Esophagus muscularis mucosa (tissue), 4 donors: ENCODE data around the gene KPNA2. TPM values are rescaled to one million over a fixed set of nuclear protein-coding genes. Genes with fewer than 3 reads are reported as not detected.

Experiments used
- DNase-seq: peaks from one replicate; pipeline ENCODE4 v3.0.0-alpha.2; 2017; ENCODE audit errors: extremely low spot score
- H3K27ac ChIP-seq, 4 donors: fragments of 200-600 bp; sonication (generic); replicated peaks in 1 of 4; 1 replicate in 3 of 4; 2 replicates in 1 of 4; pipeline ENCODE4 v1.5.1; 2016 to 2019; ENCODE audit warnings: mild to moderate bottlenecking in 1 of 4
- H3K27me3 ChIP-seq, 4 donors: fragments of 200-600 bp; sonication (generic); one replicate each; pipeline versions ENCODE4 v1.5.1 to v1.6.0; 2016 to 2019
- H3K36me3 ChIP-seq, 4 donors: fragments of 200-600 bp; sonication (generic); one replicate each; pipeline ENCODE4 v1.5.1; 2016 to 2019
- H3K4me1 ChIP-seq, 4 donors: fragments of 200-600 bp; sonication (generic); one replicate each; pipeline ENCODE4 v1.5.1; 2016 to 2019
- H3K4me3 ChIP-seq, 4 donors: fragments of 200-600 bp; sonication (generic); 1 replicate in 2 of 4; 2 replicates in 2 of 4; pipeline ENCODE4 v1.5.1; 2016 to 2019; ENCODE audit warnings: mild to moderate bottlenecking in 4 of 4, moderate library complexity in 1 of 4
- H3K9me3 ChIP-seq, 4 donors: fragments of 200-600 bp; sonication (generic); 1 replicate in 3 of 4; 2 replicates in 1 of 4; pipeline ENCODE4 v1.5.1; 2016 to 2019
- CTCF ChIP-seq, 3 experiments: fragments of 200-600 bp in 2 of 3; fragments of 450-650 bp in 1 of 3; sonication (generic) in 2 of 3; IDR thresholded peaks; one replicate each; pipeline ENCODE4 v1.5.1; 2017 to 2019; ENCODE audit warnings: antibody characterized with exemption in 3 of 3, mild to moderate bottlenecking in 2 of 3, moderate library complexity in 1 of 3
- EP300 ChIP-seq: sonication (generic); formaldehyde crosslinking; IDR thresholded peaks from one replicate; pipeline ENCODE4 v1.6.1; 2017; ENCODE audit warnings: antibody characterized with exemption
- POLR2A ChIP-seq: fragments of 450-650 bp; IDR thresholded peaks from one replicate; pipeline ENCODE4 v1.6.1; 2017; ENCODE audit warnings: antibody characterized with exemption, moderate library complexity, mild to moderate bottlenecking, low read depth
- POLR2AphosphoS5 ChIP-seq, 2 donors: sonication (generic); formaldehyde crosslinking; IDR thresholded peaks; one replicate each; pipeline ENCODE4 v1.6.1; 2017; ENCODE audit warnings: antibody characterized with exemption in 2 of 2
- WGBS: methylation state at CpG from one replicate; pipeline ENCODE4 v1.1.5; 2018; 5-methylcytosine and 5-hydroxymethylcytosine counted together
- intact Hi-C: fragments of 100-400 bp; cut with DNase I; formaldehyde crosslinking; loops from one replicate; pipeline ENCODE4 v1.15.1; 2023
- total RNA-seq, 4 donors: library from RNA; depleted of rRNA; stranded (reverse); fragments of >200 nt; gene quantifications; one replicate each; pipeline versions ENCODE4 v1.1.0 to v1.2.1, GENCODE V29; 2016

Gene KPNA2
- total RNA-seq, 4 donors from 2014 or later: 11.2 to 26.3 (median 18.6) TPM

DNA sequence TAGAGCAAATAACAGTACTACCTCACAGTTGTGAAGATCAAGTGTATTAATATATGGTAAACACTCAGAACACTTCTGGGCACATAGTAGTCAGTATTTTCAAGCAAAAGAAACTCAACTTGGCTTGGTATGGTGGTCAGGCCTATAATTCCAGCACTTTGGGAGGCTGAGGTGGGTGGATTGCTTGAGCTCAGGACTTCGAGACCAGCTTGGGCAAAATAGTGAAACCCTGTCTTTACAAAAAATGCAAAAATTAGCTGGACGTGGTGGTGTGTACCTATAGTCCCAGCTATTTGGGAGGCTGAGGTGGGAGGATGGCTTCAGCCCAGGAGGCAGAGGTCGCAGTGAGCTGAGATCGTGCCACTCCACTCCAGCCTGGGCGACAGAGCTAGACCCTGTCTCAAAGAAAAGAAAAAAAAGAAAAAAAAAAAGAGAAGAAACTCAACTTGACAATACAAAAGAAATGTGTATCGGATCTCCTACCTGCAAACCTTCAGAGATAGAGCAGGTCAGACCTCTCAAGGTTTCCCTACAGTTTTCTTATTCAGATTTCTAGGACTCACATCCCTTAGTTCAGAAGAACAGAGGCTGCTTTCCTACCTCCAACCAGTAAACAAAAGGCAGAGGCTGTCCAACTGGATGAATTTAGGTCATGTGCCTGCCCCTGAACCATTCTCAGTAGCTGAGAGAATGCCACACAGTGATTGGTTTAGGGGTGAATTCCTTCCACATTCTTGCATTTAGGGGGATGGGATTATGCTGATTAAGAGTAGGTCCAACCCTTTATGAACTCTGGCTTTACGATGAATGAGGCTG, 1.7 kb upstream of the KPNA2 start:
- no peaks in the 10 kb centered on the region for H3K27me3 ChIP-seq
- intact Hi-C loops: no loop called here
- 87% methylated on average over 7 of the region's 7 CpGs for WGBS

DNA sequence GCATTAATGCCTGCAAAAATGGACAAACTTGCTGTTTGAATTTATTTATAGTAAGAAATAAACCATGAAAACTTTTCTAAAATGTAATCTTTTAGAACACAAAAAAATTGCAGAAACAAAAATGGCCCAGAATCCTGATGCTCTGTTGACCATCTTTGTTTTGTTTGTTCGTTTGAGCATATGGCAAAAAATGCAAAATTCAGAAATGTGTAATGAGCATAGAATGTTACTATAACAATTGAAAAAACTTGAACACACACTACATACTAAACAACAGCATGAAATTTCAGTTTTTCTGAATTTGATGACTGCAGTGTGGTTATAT, 1.1 kb upstream of the KPNA2 start:
- intact Hi-C loops: no loop called here
- H3K4me3 ChIP-seq: no peak overlapping the region
- WGBS: 59% methylated on average over 1 of the region's 1 CpG

More for the DNA sequence above, 1.7 kb upstream of the KPNA2 start:
- H3K36me3 ChIP-seq: peaks cover 8 to 19% (median 12%) of the 10 kb centered on the region in 4 donors
- no peaks in the 10 kb centered on the region for H3K9me3 ChIP-seq
- H3K4me3 ChIP-seq: no peak overlapping the region
- DNase-seq: no peak
- no peak for TF ChIP-seq CTCF (IDR thresholded peaks at IDR 0.05)
- TF ChIP-seq EP300: no peak
- no peak for TF ChIP-seq POLR2AphosphoS5 (IDR thresholded peaks at IDR 0.05)
- no peak for TF ChIP-seq POLR2A
- no peak overlapping the region for H3K27ac ChIP-seq
- peaks cover 8 to 21% (median 18%) of the 10 kb centered on the region in 4 donors for H3K4me1 ChIP-seq

GRCh38 chr17:68035131-68035522, 408 bp upstream of the KPNA2 start:
- DNase-seq: no peak
- intact Hi-C loops: no loop called here
- H3K4me1 ChIP-seq: peaks cover 8 to 21% (median 18%) of the 10 kb centered on the region in 4 donors
- peaks cover 13 to 30% (median 20%) of the 10 kb centered on the region in 4 donors for H3K36me3 ChIP-seq
- no peaks in the 10 kb centered on the region for H3K27me3 ChIP-seq
- no peaks in the 10 kb centered on the region for H3K9me3 ChIP-seq
- no peak for TF ChIP-seq CTCF (IDR thresholded peaks at IDR 0.05)
- no peak for TF ChIP-seq EP300
- TF ChIP-seq POLR2AphosphoS5 (IDR thresholded peaks at IDR 0.05): no peak
- peak overlapping the region in 1 of 4 donors; percentile 47 for H3K27ac ChIP-seq
- WGBS: 2% methylated on average over 22 of the region's 27 CpGs
- H3K4me3 ChIP-seq: peak overlapping the region; percentile 38 to 97 (median 92)

More for the DNA sequence above, 1.1 kb upstream of the KPNA2 start:
- Histone ChIP-seq H3K36me3 (peaks cover 13 to 24% (median 17%) of the 10 kb centered on the region in 4 donors), H3K9me3 (no peaks in the 10 kb centered on the region), H3K4me1 (peaks cover 8 to 21% (median 18%) of the 10 kb centered on the region in 4 donors), H3K27me3 (no peaks in the 10 kb centered on the region), H3K27ac (no peak overlapping the region)
- DNase-seq: no peak
- TF ChIP-seq CTCF (IDR thresholded peaks at IDR 0.05) (no peak), POLR2A (no peak), POLR2AphosphoS5 (IDR thresholded peaks at IDR 0.05) (no peak), EP300 (no peak)

GRCh38 chr17:68036304-68037147, 991 bp downstream of the KPNA2 start:
- WGBS: 14% methylated on average over 11 of the region's 11 CpGs
- Histone ChIP-seq H3K9me3 (no peaks in the 10 kb centered on the region), H3K4me3 (peak overlapping the region; percentile 89 to 99 (median 96)), H3K27me3 (no peaks in the 10 kb centered on the region), H3K36me3 (peaks cover 14 to 44% (median 33%) of the 10 kb centered on the region in 4 donors), H3K4me1 (peaks cover 8 to 21% (median 18%) of the 10 kb centered on the region in 4 donors), H3K27ac (peak overlapping the region; percentile 84 to 89 (median 86))
- no peak for DNase-seq
- TF ChIP-seq CTCF (IDR thresholded peaks at IDR 0.05) (no peak), EP300 (no peak), POLR2A (no peak), POLR2AphosphoS5 (IDR thresholded peaks at IDR 0.05) (no peak)
- intact Hi-C loops: no loop called here
